SHP77 treated with DMSO at 0.1 percent for 48 hours (cell line): Measurements from ENCODE around the gene DUSP10.

Experiments
- DNase-seq: peaks from one replicate; lab custom pipeline; 2025; lab: John Stamatoyannopoulos, UW

DUSP10 gene

GRCh38 chr1:221693087-221693486, 48.8 kb downstream of the DUSP10 start:
- no peak for DNase-seq

- no peak for DNase-seq
These were observed 49.2 kb downstream of the DUSP10 start for GRCh38 chr1:221692643-221693042.

DNA sequence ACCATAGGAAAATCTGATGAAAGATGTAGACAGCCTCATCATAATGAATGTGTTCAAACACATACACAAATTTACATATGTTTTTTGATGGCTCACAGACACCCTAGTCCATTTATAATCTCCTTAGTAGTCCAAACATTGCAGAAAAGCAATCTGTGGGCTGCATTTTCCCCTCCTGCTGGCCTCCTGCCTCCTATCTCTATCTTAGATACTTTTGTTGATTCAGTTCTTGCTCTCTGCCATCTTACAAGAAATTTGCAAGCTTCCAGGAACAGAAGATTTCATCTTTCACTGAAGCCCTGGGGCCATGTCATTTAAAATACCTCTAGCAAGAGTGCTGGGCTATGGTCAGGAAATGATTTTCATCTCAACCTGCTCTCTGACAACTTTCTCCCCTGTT, 50.6 kb downstream of the DUSP10 start:
- DNase-seq, result no peak

DNA sequence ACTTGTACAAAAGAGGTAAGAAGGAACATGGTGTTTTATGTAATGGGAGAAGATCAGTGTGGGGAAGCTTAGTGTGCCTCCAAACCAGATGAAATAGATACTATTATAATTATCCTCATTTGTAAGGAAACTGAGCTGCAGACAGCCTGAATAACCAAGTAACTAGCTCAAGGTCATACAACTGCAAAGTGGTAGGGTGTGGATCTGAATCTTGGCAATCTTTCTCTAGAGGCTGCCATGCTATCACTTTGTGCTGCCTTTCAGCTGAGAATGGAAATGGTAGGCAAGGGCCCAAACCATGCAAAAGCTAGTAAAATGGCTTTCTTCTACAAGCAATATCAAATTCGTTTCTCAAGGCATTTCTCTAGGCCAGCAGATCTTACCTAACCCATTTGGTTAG, 51.0 kb downstream of the DUSP10 start:
- no peak for DNase-seq

- no peak for DNase-seq
These were observed 52.8 kb downstream of the DUSP10 start for GRCh38 chr1:221689138-221689537.

- DNase-seq, result no peak
These were observed 53.4 kb downstream of the DUSP10 start for GRCh38 chr1:221688488-221688843.

GRCh38 chr1:221687836-221688487, 53.9 kb downstream of the DUSP10 start:
- no peak for DNase-seq

- no peak for DNase-seq
These were observed 58.2 kb downstream of the DUSP10 start for GRCh38 chr1:221683681-221684080.

- no peak for DNase-seq
These were observed 61.8 kb downstream of the DUSP10 start for GRCh38 chr1:221680085-221680484.

DNA sequence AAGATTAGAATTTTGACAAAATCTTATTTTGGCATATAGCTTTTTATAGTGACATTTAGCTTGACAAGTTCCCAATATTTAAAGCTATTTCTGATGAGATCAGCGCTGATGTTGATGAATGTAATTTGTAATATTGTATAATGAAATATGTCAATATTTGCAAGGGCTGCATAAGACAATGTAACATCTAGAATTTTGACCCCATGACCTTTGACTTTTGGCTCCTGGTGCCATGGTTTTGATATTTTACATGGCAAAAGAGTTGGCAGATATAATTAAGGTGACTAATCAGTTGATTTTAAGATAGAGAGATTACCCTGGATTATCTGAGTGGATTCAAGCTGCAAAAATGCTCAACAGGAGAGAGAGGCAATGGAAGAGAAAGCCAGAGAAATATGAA, 63.9 kb downstream of the DUSP10 start:
- no peak for DNase-seq

DNA sequence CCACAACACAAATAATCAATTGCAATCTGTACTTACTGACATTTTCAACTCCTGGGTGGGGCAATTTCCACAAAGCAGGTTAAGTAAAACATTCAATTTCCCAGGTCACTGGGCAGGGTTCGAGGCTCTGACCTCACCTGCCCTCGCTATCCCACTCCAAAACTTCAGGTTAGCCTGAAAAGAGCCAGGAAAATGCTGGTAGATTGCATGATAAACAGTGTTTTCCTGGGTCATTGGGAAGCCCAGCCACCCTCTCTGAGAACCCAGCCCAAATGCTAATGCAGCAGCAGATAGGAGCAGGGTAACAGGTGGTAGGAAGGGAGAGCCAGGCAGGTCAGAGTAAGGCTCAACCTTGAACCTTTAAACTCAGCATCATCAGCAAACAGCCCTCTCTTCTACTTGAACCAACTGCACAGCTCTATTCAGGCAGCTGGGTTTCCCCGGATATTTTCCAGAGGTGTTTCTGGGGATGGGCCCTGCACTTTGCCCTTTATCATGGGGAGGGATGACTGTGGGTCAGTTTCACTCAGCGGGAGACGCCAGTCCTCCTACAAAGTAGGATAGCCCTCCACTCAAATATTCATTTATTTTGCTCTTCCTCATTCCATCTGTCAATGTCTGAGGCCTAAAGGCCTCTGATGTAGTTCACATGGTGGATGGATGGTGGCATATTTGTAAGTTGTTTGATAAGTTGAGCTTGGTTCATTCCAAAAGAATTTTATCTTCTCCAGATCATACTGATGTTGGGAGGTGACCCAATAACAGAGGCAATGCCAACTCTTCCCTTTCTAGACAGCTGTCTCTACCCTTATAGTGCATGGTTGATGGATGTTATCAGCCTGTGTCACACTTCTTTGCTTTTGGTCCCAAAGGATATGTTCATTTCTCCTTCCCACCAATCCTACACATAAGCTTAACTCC, 65.7 kb downstream of the DUSP10 start:
- no peak for DNase-seq

DNA sequence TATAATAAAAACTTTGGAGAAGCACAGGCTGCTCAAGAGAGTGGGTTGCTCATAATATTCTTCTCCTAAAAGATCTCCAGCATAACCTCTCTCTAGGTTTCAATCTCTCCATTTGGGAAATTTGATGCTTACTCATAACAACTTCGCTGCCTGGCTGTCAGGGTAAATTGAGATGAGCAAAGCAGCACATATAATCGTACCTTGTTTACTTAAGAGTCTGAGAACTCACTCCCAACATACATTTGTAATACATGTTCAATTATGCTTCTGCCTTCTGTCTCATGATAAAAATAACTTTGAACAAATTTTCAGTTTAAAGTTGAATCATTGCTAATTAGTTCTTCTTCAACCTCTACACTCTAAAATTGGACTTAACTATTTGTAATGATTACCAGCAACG, 68.9 kb downstream of the DUSP10 start:
- no peak for DNase-seq

- DNase-seq, result no peak
These were observed 69.6 kb downstream of the DUSP10 start for GRCh38 chr1:221672239-221672645.

DNA sequence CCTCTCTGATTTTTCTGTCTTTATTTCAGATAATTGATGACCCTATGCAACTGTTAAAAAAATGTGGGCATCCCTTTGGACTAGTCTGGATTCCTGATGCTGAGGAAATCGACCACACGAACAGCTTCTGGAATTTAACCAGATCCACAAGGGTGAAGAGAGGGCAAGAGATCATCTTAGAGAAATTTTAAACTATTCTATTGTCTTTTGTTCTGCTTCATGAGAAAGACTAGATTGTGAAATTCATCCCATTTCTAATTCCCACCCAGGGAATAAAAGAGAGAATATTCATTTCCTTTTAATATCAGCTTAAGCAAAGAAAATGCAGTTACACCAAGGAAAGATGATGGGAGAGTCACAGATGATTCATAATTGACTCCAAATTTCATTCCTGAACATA, 71.8 kb downstream of the DUSP10 start:
- DNase-seq, result no peak

GRCh38 chr1:221669441-221669840, 72.4 kb downstream of the DUSP10 start:
- no peak for DNase-seq

- DNase-seq, result no peak
These were observed 74.4 kb downstream of the DUSP10 start for GRCh38 chr1:221667504-221667903.

DNA sequence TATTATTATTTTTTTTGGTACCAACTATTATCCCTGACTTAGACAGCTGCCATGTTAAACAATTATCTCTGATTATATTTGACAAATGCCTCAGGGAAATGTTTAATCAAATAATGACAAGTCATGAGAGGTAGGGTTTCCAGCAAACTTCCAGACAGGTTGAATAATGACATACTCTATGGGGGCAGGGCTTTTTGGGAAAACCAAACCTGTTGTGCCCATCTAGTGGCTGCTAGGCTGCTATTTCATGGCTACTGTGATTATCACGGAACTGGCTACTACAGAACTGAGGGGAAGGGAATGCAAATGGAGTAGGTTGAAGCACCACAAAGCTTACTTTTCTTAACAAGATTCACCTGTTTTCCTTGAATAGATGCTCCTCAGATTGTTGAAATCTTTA, 77.6 kb downstream of the DUSP10 start:
- no peak for DNase-seq

- DNase-seq, result no peak
These were observed 78.6 kb downstream of the DUSP10 start for GRCh38 chr1:221663321-221663720.

DNA sequence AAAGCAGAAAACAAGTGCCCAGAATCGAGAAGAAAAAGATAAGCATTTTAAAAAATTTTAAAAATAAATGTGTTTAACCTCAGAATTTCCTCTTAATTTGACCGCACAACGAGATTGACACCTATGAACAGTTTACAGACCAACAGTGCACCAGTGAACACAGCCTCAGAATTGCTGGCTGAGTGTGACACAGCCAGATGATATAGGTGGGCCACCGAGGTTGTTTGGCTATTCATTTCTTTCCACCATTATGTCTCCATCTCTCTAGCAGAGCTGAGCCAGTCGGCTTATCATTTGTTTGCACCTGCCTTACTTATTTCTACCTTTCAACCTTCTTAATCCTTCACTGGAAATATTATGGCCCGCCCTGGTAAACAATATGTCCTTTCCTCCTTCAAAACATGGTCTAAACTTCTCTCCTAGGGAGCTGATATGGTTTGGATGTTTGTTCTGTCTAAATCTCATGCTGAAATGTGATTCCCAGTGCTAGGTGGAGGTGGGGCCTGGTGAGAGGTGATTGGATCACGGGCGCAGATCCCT, 86.1 kb downstream of the DUSP10 start:
- no peak for DNase-seq
